Activated CD8-positive, alpha-beta memory T cell treated with anti-CD3 and anti-CD28 coated beads for 4 hours (primary cell): ENCODE results near the gene PTPN14.
"Not testable (repeated sequence)": the region's sequence is repeated elsewhere in the genome, so short reads cannot be mapped to it uniquely, and the experiment has no call there.

Source experiments
- DNase-seq, 2 donors: peaks; one replicate each; pipeline ENCODE4 v3.0.0-alpha.2; 2020; ENCODE audit warnings: low read depth in 2 of 2

Gene PTPN14

GRCh38 chr1:214551436-214552173, at the start of gene PTPN14:
Gene PTPN14 (minus strand): TSS chr1:214551602. CDS start chr1:214464803, 86,799 bp downstream.
- DNase-seq = no peak

- no peak for DNase-seq
Observed at GRCh38 chr1:214593158-214593557, 41.8 kb upstream of the PTPN14 start.

- not testable (repeated sequence) for DNase-seq
Observed at GRCh38 chr1:214591918-214592317, 40.5 kb upstream of the PTPN14 start.

- DNase-seq = no peak
Observed at GRCh38 chr1:214590696-214591095, 39.3 kb upstream of the PTPN14 start.

- no peak for DNase-seq
Observed at GRCh38 chr1:214588963-214589597, 37.7 kb upstream of the PTPN14 start.

GRCh38 chr1:214587165-214587564, 35.8 kb upstream of the PTPN14 start:
- no peak for DNase-seq

- no peak for DNase-seq
Observed at GRCh38 chr1:214586621-214587020, 35.2 kb upstream of the PTPN14 start.

GRCh38 chr1:214584805-214585766, 33.7 kb upstream of the PTPN14 start:
- DNase-seq = no peak

GRCh38 chr1:214583824-214584554, 32.6 kb upstream of the PTPN14 start:
- no peak for DNase-seq

- no peak for DNase-seq
Observed at GRCh38 chr1:214583113-214583512, 31.7 kb upstream of the PTPN14 start.

- DNase-seq = no peak
Observed at GRCh38 chr1:214582289-214582891, 31.0 kb upstream of the PTPN14 start.

GRCh38 chr1:214581785-214582184, 30.4 kb upstream of the PTPN14 start:
- no peak for DNase-seq

- no peak for DNase-seq
Observed at GRCh38 chr1:214579183-214579582, 27.8 kb upstream of the PTPN14 start.

- not testable (repeated sequence) for DNase-seq
Observed at GRCh38 chr1:214576120-214576519, 24.7 kb upstream of the PTPN14 start.

- no peak for DNase-seq
Observed at GRCh38 chr1:214574598-214575411, 23.4 kb upstream of the PTPN14 start.

- DNase-seq = no peak
Observed at GRCh38 chr1:214573386-214574318, 22.2 kb upstream of the PTPN14 start.

GRCh38 chr1:214571281-214571680, 19.9 kb upstream of the PTPN14 start:
- no peak for DNase-seq

GRCh38 chr1:214570442-214570841, 19.0 kb upstream of the PTPN14 start:
- DNase-seq = no peak

- DNase-seq = no peak
Observed at GRCh38 chr1:214569357-214570004, 18.1 kb upstream of the PTPN14 start.
